AG10803 (cell line): ENCODE measurements around the gene YY1.

Experiments used
- DNase-seq: peaks from one replicate; pipeline ENCODE4 v3.0.0; 2010; ENCODE audit warnings: low read depth
- H3K4me3 ChIP-seq: 2 replicates; pipeline ENCODE4 v1.5.1; 2011; ENCODE audit warnings: mild to moderate bottlenecking, low read length, control low read depth
- CTCF ChIP-seq: conservative IDR thresholded peaks from 2 replicates; pipeline ENCODE4 v1.5.1; 2011; ENCODE audit warnings: mild to moderate bottlenecking, low read length, control low read depth, inconsistent platforms

The YY1 gene

GRCh38 chr14:100332071-100332639 is 93.2 kb downstream of the YY1 start:
- no peak for TF ChIP-seq CTCF
- no peak overlapping the region for H3K4me3 ChIP-seq
- no peak for DNase-seq
